Mammary epithelial cell (primary cell): ENCODE results near the gene NANP.

Experiments
- EZH2 ChIP-seq: IDR thresholded peaks from 2 replicates; pipeline ENCODE4 v1.6.1; 2012; ENCODE audit warnings: low read length, inconsistent platforms, borderline replicate concordance
- TF ChIP-seq, protein P1 (sequence below), 2 donors: IDR thresholded peaks in 1 of 2; conservative IDR thresholded peaks in 1 of 2; 2 replicates each; pipeline ENCODE4 v1.5.1; 2011 to 2012; ENCODE audit warnings: inconsistent platforms in 2 of 2, low read length in 2 of 2, mild to moderate bottlenecking in 2 of 2, control low read depth in 1 of 2, low read depth in 1 of 2; ENCODE audit not compliant: insufficient read depth in 1 of 2; ENCODE audit errors: extremely low read depth in 1 of 2

DNA sequence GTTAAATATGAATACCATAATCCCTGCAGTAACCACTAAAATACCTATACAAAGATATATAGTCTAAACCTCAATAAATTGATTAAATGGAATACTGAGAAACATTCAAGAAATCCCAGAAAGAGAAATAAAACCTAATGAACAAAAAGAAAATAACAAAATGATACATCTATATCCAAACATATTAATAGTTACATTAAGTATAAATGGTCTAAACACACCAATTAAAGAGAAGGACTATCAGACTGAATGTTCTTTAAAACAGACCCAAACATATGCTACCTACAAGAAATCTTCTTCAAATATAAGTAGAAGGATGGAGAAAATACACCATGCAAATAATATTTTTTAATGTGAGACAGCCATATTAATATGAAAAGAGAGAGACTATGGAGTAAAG is 60.5 kb downstream of the NANP start:
- TF ChIP-seq, protein P1, sequence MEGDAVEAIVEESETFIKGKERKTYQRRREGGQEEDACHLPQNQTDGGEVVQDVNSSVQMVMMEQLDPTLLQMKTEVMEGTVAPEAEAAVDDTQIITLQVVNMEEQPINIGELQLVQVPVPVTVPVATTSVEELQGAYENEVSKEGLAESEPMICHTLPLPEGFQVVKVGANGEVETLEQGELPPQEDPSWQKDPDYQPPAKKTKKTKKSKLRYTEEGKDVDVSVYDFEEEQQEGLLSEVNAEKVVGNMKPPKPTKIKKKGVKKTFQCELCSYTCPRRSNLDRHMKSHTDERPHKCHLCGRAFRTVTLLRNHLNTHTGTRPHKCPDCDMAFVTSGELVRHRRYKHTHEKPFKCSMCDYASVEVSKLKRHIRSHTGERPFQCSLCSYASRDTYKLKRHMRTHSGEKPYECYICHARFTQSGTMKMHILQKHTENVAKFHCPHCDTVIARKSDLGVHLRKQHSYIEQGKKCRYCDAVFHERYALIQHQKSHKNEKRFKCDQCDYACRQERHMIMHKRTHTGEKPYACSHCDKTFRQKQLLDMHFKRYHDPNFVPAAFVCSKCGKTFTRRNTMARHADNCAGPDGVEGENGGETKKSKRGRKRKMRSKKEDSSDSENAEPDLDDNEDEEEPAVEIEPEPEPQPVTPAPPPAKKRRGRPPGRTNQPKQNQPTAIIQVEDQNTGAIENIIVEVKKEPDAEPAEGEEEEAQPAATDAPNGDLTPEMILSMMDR (conservative IDR thresholded peaks at IDR 0.05 in 1 of 2, IDR thresholded peaks at IDR 0.05 in 1 of 2; ENCODE audit: extremely low read depth in 1 of 2, insufficient read depth in 1 of 2, low read depth in 1 of 2, low read length in 2 of 2), result no peak
- TF ChIP-seq EZH2, result no peak
